HepG2 (cell line): Measurements from ENCODE around the gene SNX21. TPM values are rescaled to one million over a fixed set of nuclear protein-coding genes. Genes with fewer than 3 reads are reported as not detected.
A peak's percentile ranks its signal among the peaks of the same experiment; 100 is the strongest.

Experiments
- ARID3A ChIP-seq: IDR thresholded peaks from 2 replicates; pipeline ENCODE4 v1.6.1; 2012; ENCODE audit warnings: low read depth, low read length, improper control_type of control experiment
- CREM ChIP-seq, 2 experiments: sonication (generic) in 1 of 2; formaldehyde crosslinking in 1 of 2; IDR thresholded peaks; 2 replicates each; pipeline versions ENCODE4 v1.4.0 to v1.6.1; 2016 to 2020; ENCODE audit warnings: antibody characterized with exemption in 1 of 2, mild to moderate bottlenecking in 1 of 2, missing genetic modification reagents in 1 of 2
- GPN1 ChIP-seq: sonication (generic); formaldehyde crosslinking; IDR thresholded peaks from 2 replicates; pipeline ENCODE4 v1.5.1; 2020; ENCODE audit warnings: missing genetic modification reagents, borderline replicate concordance
- HES4 ChIP-seq: sonication (generic); formaldehyde crosslinking; IDR thresholded peaks from 2 replicates; pipeline ENCODE4 v1.9.0; 2021; ENCODE audit warnings: mild to moderate bottlenecking, missing genetic modification reagents, borderline replicate concordance
- JARID2 ChIP-seq: sonication (generic); formaldehyde crosslinking; IDR thresholded peaks from 2 replicates; pipeline ENCODE4 v1.8.1; 2023; ENCODE audit warnings: missing genetic modification reagents, inconsistent platforms; ENCODE audit not compliant: insufficient replicate concordance
- KLF15 ChIP-seq: sonication (generic); formaldehyde crosslinking; IDR thresholded peaks from 2 replicates; pipeline ENCODE4 v1.8.1; 2023; ENCODE audit warnings: borderline replicate concordance, mild to moderate bottlenecking, inconsistent platforms, missing genetic modification reagents, mixed read lengths
- MED1 ChIP-seq: sonication (generic); formaldehyde crosslinking; IDR thresholded peaks from 2 replicates; pipeline ENCODE4 v1.4.0; 2020; ENCODE audit warnings: missing genetic modification reagents
- MED8 ChIP-seq: sonication (generic); formaldehyde crosslinking; IDR thresholded peaks from 2 replicates; pipeline ENCODE4 v1.8.1; 2023; ENCODE audit warnings: mild to moderate bottlenecking, missing genetic modification reagents; ENCODE audit not compliant: insufficient replicate concordance
- NFE2 ChIP-seq: sonication (generic); formaldehyde crosslinking; IDR thresholded peaks from 2 replicates; pipeline ENCODE4 v1.4.0; 2020; ENCODE audit warnings: missing genetic modification reagents
- NONO ChIP-seq, 2 experiments: fragments of 450-650 bp in 1 of 2; sonication (generic) in 1 of 2; formaldehyde crosslinking in 1 of 2; IDR thresholded peaks in 1 of 2; conservative IDR thresholded peaks in 1 of 2; 2 replicates each; pipeline versions ENCODE4 v1.6.1 to v1.8.0; 2017 to 2022; ENCODE audit warnings: mild to moderate bottlenecking in 1 of 2, missing genetic modification reagents in 1 of 2, moderate library complexity in 1 of 2
- NR1H2 ChIP-seq: sonication (generic); formaldehyde crosslinking; IDR thresholded peaks from 2 replicates; pipeline ENCODE4 v1.8.1; 2022; ENCODE audit warnings: low read depth, missing genetic modification reagents, borderline replicate concordance
- PREB ChIP-seq: sonication (generic); formaldehyde crosslinking; IDR thresholded peaks from 2 replicates; pipeline ENCODE4 v1.4.0; 2020; ENCODE audit warnings: missing genetic modification reagents
- SKI ChIP-seq: fragments of 450-650 bp; IDR thresholded peaks from one replicate; pipeline ENCODE4 v1.6.1; 2018; ENCODE audit warnings: mild to moderate bottlenecking; ENCODE audit not compliant: partially characterized antibody
- SP1 ChIP-seq, 2 experiments: fragments of 450-650 bp in 1 of 2; sonication (generic) in 1 of 2; formaldehyde crosslinking in 1 of 2; IDR thresholded peaks; 2 replicates each; pipeline versions ENCODE4 v1.4.0 to v1.6.1; 2016 to 2020; ENCODE audit warnings: missing genetic modification reagents in 1 of 2
- TEAD2 ChIP-seq: sonication (generic); formaldehyde crosslinking; IDR thresholded peaks from 2 replicates; pipeline ENCODE4 v1.9.0; 2021; ENCODE audit warnings: missing genetic modification reagents
- ZBTB49 ChIP-seq: sonication (generic); formaldehyde crosslinking; IDR thresholded peaks from 2 replicates; pipeline ENCODE4 v1.4.0; 2020; ENCODE audit warnings: missing genetic modification reagents, borderline replicate concordance
- ZKSCAN1 ChIP-seq: fragments of 150-350 bp; IDR thresholded peaks from 2 replicates; pipeline ENCODE4 v1.6.1; 2014; ENCODE audit warnings: low read length
- ZNF274 ChIP-seq: sonication (generic); formaldehyde crosslinking; IDR thresholded peaks from 2 replicates; pipeline ENCODE4 v1.5.1; 2020; ENCODE audit warnings: mild to moderate bottlenecking, missing genetic modification reagents
- ZNF430 ChIP-seq: sonication (generic); formaldehyde crosslinking; IDR thresholded peaks from 2 replicates; pipeline ENCODE4 v1.9.0; 2021; ENCODE audit warnings: mild to moderate bottlenecking, missing genetic modification reagents
- ZNF792 ChIP-seq: IDR thresholded peaks from 2 replicates; pipeline ENCODE4 v1.6.1; 2016
- ZSCAN20 ChIP-seq: sonication (generic); formaldehyde crosslinking; IDR thresholded peaks from 2 replicates; pipeline ENCODE4 v1.4.0; 2020; ENCODE audit warnings: missing genetic modification reagents, mild to moderate bottlenecking, borderline replicate concordance
- polyA plus RNA-seq, 8 experiments: library from polyadenylated mRNA; depleted of rRNA in 3 of 8; stranded (reverse) in 7 of 8; unstranded in 1 of 8; fragments of >200 nt; fragmentation: Illumina TruSeq in 4 of 8; extraction: Trizol in 4 of 8; gene quantifications; 2 replicates each; pipeline versions ENCODE4 v1.2.1 to v1.2.3, GENCODE V29; 2011 to 2016; ENCODE audit warnings: low read depth in 4 of 8, missing spikeins in 1 of 8, mixed read lengths in 1 of 8; ENCODE audit not compliant: insufficient read depth in 1 of 8
- total RNA-seq, 5 experiments: library from RNA; depleted of rRNA; stranded (reverse); fragments of >200 nt; fragmentation: Illumina TruSeq; extraction: Trizol; gene quantifications; 2 replicates each; pipeline ENCODE4 v1.2.3, GENCODE V29; 2016; ENCODE audit warnings: low read depth in 1 of 5
- TF ChIP-seq, protein P1 (sequence below): sonication (generic); formaldehyde crosslinking; IDR thresholded peaks from 2 replicates; pipeline ENCODE4 v1.9.0; 2021; ENCODE audit warnings: missing genetic modification reagents, mild to moderate bottlenecking, borderline replicate concordance

SNX21 gene
- total and polyA plus RNA-seq, 2 of the 13 experiments (the other 11 are each of a cell fraction or from before 2014, with no cell fraction given): 7.7 to 12.8 TPM

DNA sequence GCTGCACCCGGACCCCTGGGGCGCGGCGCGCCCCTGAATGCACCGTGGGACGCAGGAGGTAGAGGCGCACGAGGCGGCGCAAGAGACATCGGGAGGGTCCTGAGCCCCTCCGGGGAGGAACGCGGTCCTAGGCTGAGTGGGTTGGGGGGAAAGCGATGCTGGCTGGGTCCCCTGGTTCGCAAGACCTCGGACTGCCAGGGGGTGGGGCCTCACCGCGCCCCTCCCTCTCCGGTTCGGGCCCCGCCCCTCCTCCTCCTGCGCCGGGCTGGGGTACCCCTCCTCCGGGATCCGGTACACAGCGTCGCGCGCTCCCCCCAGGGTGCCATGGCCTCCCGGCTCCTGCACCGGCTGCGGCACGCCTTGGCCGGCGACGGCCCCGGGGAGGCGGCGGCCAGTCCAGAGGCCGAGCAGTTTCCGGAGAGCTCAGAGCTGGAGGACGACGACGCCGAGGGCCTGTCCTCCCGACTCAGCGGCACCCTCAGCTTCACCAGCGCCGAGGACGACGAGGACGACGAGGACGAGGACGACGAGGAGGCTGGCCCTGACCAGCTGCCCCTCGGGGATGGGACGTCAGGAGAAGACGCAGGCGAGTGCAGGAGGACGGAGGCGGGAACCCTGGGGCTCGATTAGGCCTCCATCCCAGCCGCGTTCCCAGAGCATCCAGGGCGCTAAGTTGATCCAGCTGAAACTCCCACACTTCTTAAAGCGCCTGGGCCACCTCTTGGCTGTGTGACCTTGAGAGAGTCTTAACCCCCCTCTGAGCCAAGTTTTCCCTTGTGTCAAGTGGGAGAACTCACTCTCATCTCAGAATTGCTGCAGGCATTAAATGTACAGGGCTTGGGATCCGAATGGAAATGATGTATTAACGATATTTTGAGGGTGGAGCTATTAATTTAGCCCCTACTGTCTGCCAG, 541 bp downstream of the SNX21 start (continued):
- TF ChIP-seq MED1 (CRISPR knock-in tag) (0 out of 2 replicates have a peak, but pooled peaks have one; percentile 16), GPN1 (peak; percentile 76; the same call in 1 of the 2 replicates), MED8 (CRISPR knock-in tag) (peak; percentile 83), KLF15 (CRISPR knock-in tag) (no peak), SKI (no peak), PREB (CRISPR knock-in tag) (0 out of 2 replicates have a peak, but pooled peaks have one; percentile 42), JARID2 (peak; percentile 52), ZNF792 (CRISPR knock-in tag) (no peak; the same call in 1 of the 2 replicates), CREM (IDR thresholded peaks at IDR 0.05) (no peak), CREM (CRISPR knock-in tag; IDR thresholded peaks at IDR 0.05) (no peak), ZBTB49 (CRISPR knock-in tag) (no peak), NONO (IDR thresholded peaks at IDR 0.05) (no peak), NONO (CRISPR knock-in tag; conservative IDR thresholded peaks at IDR 0.05) (peak; percentile 86), TEAD2 (CRISPR knock-in tag) (peak; percentile 16), SP1 (IDR thresholded peaks at IDR 0.05) (no peak), SP1 (CRISPR knock-in tag; IDR thresholded peaks at IDR 0.05) (peak; percentile 69), ZKSCAN1 (no peak), NFE2 (CRISPR knock-in tag) (no peak), HES4 (no peak), ZSCAN20 (CRISPR knock-in tag) (no peak), ZNF430 (CRISPR knock-in tag) (peak; percentile 1; the same call in 1 of the 2 replicates), NR1H2 (peak; percentile 52; the same call in 1 of the 2 replicates), ARID3A (no peak), ZNF274 (CRISPR knock-in tag) (peak; percentile 46)
- TF ChIP-seq, protein P1, sequence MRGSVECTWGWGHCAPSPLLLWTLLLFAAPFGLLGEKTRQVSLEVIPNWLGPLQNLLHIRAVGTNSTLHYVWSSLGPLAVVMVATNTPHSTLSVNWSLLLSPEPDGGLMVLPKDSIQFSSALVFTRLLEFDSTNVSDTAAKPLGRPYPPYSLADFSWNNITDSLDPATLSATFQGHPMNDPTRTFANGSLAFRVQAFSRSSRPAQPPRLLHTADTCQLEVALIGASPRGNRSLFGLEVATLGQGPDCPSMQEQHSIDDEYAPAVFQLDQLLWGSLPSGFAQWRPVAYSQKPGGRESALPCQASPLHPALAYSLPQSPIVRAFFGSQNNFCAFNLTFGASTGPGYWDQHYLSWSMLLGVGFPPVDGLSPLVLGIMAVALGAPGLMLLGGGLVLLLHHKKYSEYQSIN (CRISPR knock-in tag): no peak
